Activated T-cell treated with anti-CD3 and anti-CD28 coated beads, Interleukin-2, amount 50 U/mL, for 24 hours (primary cell): ENCODE results near the gene ST6GALNAC5.

ENCODE experiments used
- DNase-seq: peaks from one replicate; pipeline ENCODE4 v3.0.0-alpha.2; 2020
- H3K27ac Mint-ChIP-seq: 2 replicates; pipeline ENCODE4 v1.8.0; 2020; ENCODE audit warnings: mild to moderate bottlenecking, mixed read lengths
- H3K27me3 Mint-ChIP-seq: 2 replicates; pipeline ENCODE4 v1.8.0; 2020; ENCODE audit warnings: mixed read lengths
- H3K36me3 Mint-ChIP-seq: 2 replicates; pipeline ENCODE4 v1.8.0; 2020; ENCODE audit warnings: low read depth, mixed read lengths
- H3K4me1 Mint-ChIP-seq: 2 replicates; pipeline ENCODE4 v1.8.0; 2020; ENCODE audit warnings: low read depth, mixed read lengths
- H3K4me3 Mint-ChIP-seq: 2 replicates; pipeline ENCODE4 v1.8.0; 2020; ENCODE audit warnings: mild to moderate bottlenecking, moderate library complexity, mixed read lengths
- H3K9me3 Mint-ChIP-seq: 2 replicates; pipeline ENCODE4 v1.8.0; 2020; ENCODE audit warnings: mixed read lengths

The ST6GALNAC5 gene

DNA sequence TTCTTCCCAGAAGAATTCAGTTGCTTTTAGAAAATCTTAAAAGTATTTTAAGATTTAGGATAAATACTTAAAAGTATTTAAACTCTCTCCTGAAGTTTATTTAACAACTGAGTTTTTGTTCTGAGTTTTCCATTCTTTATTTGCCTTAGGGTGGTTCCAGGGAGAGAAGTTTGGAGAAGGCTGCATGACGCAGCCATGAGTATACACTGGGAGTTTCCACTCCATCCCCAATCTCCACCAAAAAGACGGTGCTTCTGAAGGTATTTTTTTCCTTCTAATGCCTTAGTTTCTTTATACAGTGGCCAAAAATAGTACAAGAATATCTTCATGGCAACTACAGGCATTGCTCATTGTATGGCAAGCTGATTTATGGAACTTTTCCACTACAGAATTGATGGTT is 122.7 kb downstream of the ST6GALNAC5 start:
- peaks cover 5% of the 10 kb centered on the region for H3K27me3 Mint-ChIP-seq
- H3K4me1 Mint-ChIP-seq: no peaks in the 10 kb centered on the region
- no peak overlapping the region for H3K27ac Mint-ChIP-seq
- peaks cover 2% of the 10 kb centered on the region for H3K9me3 Mint-ChIP-seq
- no peak for DNase-seq
- no peaks in the 10 kb centered on the region for H3K36me3 Mint-ChIP-seq
- H3K4me3 Mint-ChIP-seq: no peak overlapping the region

- no peaks in the 10 kb centered on the region for H3K9me3 Mint-ChIP-seq
- H3K4me1 Mint-ChIP-seq: no peaks in the 10 kb centered on the region
- H3K27me3 Mint-ChIP-seq: peaks cover 7% of the 10 kb centered on the region
- no peak overlapping the region for H3K4me3 Mint-ChIP-seq
- H3K36me3 Mint-ChIP-seq: no peaks in the 10 kb centered on the region
- no peak overlapping the region for H3K27ac Mint-ChIP-seq
- DNase-seq: no peak
Measured at GRCh38 chr1:76993036-76993435, 125.8 kb downstream of the ST6GALNAC5 start.

GRCh38 chr1:76998582-76999223 is 131.4 kb downstream of the ST6GALNAC5 start:
- Mint-ChIP-seq H3K27me3 (peaks cover 2% of the 10 kb centered on the region), H3K4me1 (no peaks in the 10 kb centered on the region), H3K36me3 (no peaks in the 10 kb centered on the region), H3K9me3 (no peaks in the 10 kb centered on the region), H3K4me3 (no peak overlapping the region), H3K27ac (no peak overlapping the region)
- DNase-seq: no peak

- Mint-ChIP-seq H3K27ac (no peak overlapping the region), H3K4me1 (no peaks in the 10 kb centered on the region), H3K4me3 (no peak overlapping the region), H3K36me3 (no peaks in the 10 kb centered on the region), H3K27me3 (no peaks in the 10 kb centered on the region), H3K9me3 (no peaks in the 10 kb centered on the region)
- no peak for DNase-seq
Measured at GRCh38 chr1:77007675-77008074, 140.4 kb downstream of the ST6GALNAC5 start.

- Mint-ChIP-seq H3K27ac (no peak overlapping the region), H3K36me3 (no peaks in the 10 kb centered on the region), H3K27me3 (peaks cover 2% of the 10 kb centered on the region), H3K4me1 (no peaks in the 10 kb centered on the region), H3K4me3 (no peak overlapping the region), H3K9me3 (no peaks in the 10 kb centered on the region)
- DNase-seq: no peak
Measured at GRCh38 chr1:77010937-77011336, 143.7 kb downstream of the ST6GALNAC5 start.

DNA sequence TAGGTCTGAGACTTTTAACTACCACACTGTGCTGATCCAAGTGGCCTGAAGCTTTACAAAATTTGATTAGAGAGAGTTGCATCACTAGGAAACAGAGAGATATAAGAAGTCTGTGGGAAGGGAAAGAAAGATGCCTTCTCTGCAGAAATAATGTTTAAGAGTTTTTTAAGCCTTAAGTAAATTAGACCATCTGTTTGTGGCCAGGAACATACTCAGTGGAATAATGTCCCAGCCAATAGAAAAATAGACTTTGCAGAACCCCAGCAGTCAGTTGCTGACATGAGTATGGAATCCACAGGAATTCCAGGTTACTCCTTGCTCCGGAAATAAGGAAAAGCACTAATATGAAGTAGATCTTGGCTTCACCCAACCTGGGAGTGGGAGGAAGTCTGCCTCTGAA is 144.8 kb downstream of the ST6GALNAC5 start:
- no peak for DNase-seq
- H3K27me3 Mint-ChIP-seq: peaks cover 7% of the 10 kb centered on the region
- no peaks in the 10 kb centered on the region for H3K36me3 Mint-ChIP-seq
- no peaks in the 10 kb centered on the region for H3K9me3 Mint-ChIP-seq
- no peak overlapping the region for H3K27ac Mint-ChIP-seq
- H3K4me1 Mint-ChIP-seq: no peaks in the 10 kb centered on the region
- H3K4me3 Mint-ChIP-seq: no peak overlapping the region

DNA sequence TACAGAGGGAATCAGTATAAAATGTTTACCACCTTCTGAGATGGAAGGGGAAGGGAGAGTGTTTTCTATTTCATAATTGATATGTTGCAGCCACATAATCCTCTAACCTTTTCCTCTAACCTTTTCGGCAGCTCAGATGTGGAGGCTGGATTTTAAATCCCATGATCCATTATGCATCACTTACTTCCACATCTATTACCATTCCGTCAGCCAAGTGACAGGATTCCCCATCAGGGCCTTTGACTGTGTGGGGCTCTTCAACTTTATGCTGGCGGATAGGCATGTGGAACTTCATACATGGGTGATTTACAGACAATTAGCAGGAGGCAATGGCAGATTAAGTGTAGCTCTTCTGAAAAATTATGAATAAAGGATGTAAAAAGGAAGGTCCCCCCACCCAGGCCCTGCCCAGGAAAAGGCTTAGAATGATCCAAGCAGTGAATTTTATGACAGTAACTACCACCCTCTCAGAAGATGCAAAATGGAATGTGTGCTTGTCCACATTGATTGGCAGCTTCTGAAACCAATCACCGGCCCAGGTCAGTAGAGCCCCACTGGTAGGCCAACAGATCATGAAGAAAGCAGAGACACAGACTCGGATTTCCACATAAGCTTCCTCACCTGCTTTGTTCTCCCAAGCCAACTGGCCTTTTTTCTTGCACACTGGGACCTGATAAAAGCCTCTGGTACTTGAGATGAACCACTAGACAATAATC is 147.0 kb downstream of the ST6GALNAC5 start:
- H3K4me1 Mint-ChIP-seq: no peaks in the 10 kb centered on the region
- no peaks in the 10 kb centered on the region for H3K9me3 Mint-ChIP-seq
- H3K27ac Mint-ChIP-seq: no peak overlapping the region
- no peaks in the 10 kb centered on the region for H3K36me3 Mint-ChIP-seq
- no peak overlapping the region for H3K4me3 Mint-ChIP-seq
- DNase-seq: no peak
- peaks cover 10% of the 10 kb centered on the region for H3K27me3 Mint-ChIP-seq

DNA sequence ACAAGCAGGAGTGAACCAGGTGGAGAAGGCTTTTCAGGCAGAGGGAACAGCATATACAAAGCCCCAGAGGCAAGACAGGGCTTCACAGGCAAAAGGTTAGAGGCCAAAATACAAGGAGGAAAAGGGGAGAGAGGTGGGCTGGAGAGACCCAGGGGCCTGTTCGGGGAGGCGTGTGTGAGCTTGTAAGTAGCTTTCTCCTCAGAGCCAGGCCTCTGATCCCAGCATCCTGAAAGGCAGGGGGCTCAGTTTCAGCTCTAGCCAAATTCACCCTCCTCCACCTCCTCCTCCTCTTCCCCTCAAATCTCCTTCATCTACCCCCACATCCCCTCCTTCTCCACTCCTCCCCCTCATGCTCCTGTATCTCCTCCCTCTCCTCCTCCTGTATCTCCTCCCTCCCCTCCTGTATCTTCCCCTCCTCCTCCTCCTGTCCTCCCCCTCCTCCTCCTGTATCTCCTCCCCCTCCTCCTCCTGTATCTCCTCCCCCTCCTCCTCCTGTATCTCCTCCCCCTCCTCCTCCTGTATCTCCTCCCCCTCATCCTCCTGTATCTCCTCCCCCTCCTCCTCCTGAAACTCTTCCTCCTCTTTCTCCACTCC is 148.6 kb downstream of the ST6GALNAC5 start:
- Mint-ChIP-seq H3K36me3 (no peaks in the 10 kb centered on the region), H3K4me3 (no peak overlapping the region), H3K4me1 (no peaks in the 10 kb centered on the region), H3K27ac (no peak overlapping the region), H3K27me3 (peaks cover 10% of the 10 kb centered on the region), H3K9me3 (no peaks in the 10 kb centered on the region)
- DNase-seq: no peak

- peaks cover 10% of the 10 kb centered on the region for H3K27me3 Mint-ChIP-seq
Measured at GRCh38 chr1:77016386-77016985, 149.2 kb downstream of the ST6GALNAC5 start.

DNA sequence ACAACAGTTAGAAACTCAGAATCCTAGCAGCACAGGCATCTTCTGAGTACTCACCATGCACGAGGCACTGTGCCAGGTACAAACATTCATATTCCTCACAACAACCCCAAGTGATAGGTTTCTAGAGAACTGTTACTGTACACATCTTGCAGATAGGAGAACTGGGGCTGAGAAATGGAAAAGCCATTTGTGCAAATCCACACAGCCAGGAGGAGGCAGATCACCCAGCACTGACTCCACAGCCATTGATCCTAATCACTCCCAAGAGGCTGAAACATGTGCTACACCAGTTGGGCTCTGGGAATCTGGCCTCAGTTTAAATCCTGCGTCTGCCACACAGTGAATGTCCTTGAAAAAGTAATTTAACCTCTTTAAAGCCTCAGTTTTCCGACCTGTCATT is 151.0 kb downstream of the ST6GALNAC5 start:
- Mint-ChIP-seq H3K4me1 (no peaks in the 10 kb centered on the region), H3K4me3 (no peak overlapping the region), H3K27me3 (peaks cover 10% of the 10 kb centered on the region), H3K36me3 (no peaks in the 10 kb centered on the region), H3K27ac (no peak overlapping the region), H3K9me3 (no peaks in the 10 kb centered on the region)
- DNase-seq: no peak

More at GRCh38 chr1:77016386-77016985, 149.2 kb downstream of the ST6GALNAC5 start:
- Mint-ChIP-seq H3K4me3 (no peak overlapping the region), H3K27ac (no peak overlapping the region), H3K36me3 (no peaks in the 10 kb centered on the region), H3K9me3 (no peaks in the 10 kb centered on the region), H3K4me1 (no peaks in the 10 kb centered on the region)
- no peak for DNase-seq

- Mint-ChIP-seq H3K27ac (no peak overlapping the region), H3K4me1 (no peaks in the 10 kb centered on the region), H3K9me3 (no peaks in the 10 kb centered on the region), H3K4me3 (no peak overlapping the region), H3K36me3 (no peaks in the 10 kb centered on the region), H3K27me3 (peaks cover 8% of the 10 kb centered on the region)
- DNase-seq: no peak
Measured at GRCh38 chr1:77018761-77019160, 151.5 kb downstream of the ST6GALNAC5 start.

DNA sequence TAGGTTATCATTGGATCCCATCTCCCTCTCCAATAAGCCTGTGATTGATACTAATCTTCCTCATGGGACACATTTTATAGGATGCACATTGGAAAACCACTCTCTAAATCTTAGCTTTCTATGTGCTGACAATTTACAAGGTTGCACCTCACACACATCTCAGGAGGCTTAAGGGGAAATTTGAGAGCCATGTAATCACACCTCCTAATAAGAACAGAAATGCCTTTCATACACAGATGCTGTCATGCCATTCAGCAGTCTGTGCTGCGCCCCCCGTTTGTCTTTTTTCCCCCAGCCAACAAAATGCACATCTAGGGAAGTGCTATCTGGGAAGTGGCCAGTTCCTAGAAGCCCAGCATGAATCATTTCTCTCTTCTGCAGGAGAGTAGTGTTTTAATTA is 154.5 kb downstream of the ST6GALNAC5 start:
- no peaks in the 10 kb centered on the region for H3K36me3 Mint-ChIP-seq
- peaks cover 6% of the 10 kb centered on the region for H3K27me3 Mint-ChIP-seq
- DNase-seq: no peak
- no peak overlapping the region for H3K27ac Mint-ChIP-seq
- no peaks in the 10 kb centered on the region for H3K4me1 Mint-ChIP-seq
- no peaks in the 10 kb centered on the region for H3K9me3 Mint-ChIP-seq
- no peak overlapping the region for H3K4me3 Mint-ChIP-seq

- Mint-ChIP-seq H3K4me3 (no peak overlapping the region), H3K9me3 (no peaks in the 10 kb centered on the region), H3K27ac (no peak overlapping the region), H3K36me3 (no peaks in the 10 kb centered on the region), H3K4me1 (no peaks in the 10 kb centered on the region), H3K27me3 (peaks cover 7% of the 10 kb centered on the region)
- no peak for DNase-seq
Measured at GRCh38 chr1:77024500-77024899, 157.2 kb downstream of the ST6GALNAC5 start.

DNA sequence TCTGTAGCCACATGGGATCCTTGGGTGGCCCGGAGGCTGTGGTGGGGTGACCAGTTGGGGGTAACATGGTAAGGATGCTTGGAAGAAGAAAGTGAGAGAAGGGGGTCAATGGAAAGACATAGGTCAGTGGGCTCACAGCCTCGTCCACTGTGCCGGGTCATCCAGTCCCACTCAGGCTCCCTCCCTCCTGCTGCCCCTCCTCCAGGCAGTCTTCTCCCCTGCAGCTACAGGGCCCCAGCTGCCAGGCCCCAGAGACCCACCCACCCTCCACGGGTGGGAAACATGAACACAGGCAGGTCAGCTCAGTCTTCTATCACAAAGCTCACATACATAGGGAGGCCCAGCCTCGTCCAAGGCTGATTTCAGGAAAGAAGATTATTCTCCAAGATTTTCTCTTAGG is 158.3 kb downstream of the ST6GALNAC5 start:
- Mint-ChIP-seq H3K4me3 (no peak overlapping the region), H3K27me3 (peaks cover 7% of the 10 kb centered on the region), H3K4me1 (no peaks in the 10 kb centered on the region), H3K9me3 (no peaks in the 10 kb centered on the region), H3K36me3 (no peaks in the 10 kb centered on the region), H3K27ac (no peak overlapping the region)
- DNase-seq: no peak

GRCh38 chr1:77026135-77026534 is 158.9 kb downstream of the ST6GALNAC5 start:
- no peaks in the 10 kb centered on the region for H3K36me3 Mint-ChIP-seq
- no peaks in the 10 kb centered on the region for H3K4me1 Mint-ChIP-seq
- no peak overlapping the region for H3K27ac Mint-ChIP-seq
- peaks cover 7% of the 10 kb centered on the region for H3K27me3 Mint-ChIP-seq
- no peaks in the 10 kb centered on the region for H3K9me3 Mint-ChIP-seq
- no peak for DNase-seq
- no peak overlapping the region for H3K4me3 Mint-ChIP-seq
